Vagina (tissue), 2 donors: ENCODE results near the gene TNFRSF13B.

Experiments used
- CTCF ChIP-seq, 3 experiments: fragments of 450-650 bp in 2 of 3; fragments of 200-600 bp in 1 of 3; sonication (generic) in 1 of 3; IDR thresholded peaks; one replicate each; pipeline ENCODE4 v1.5.1; 2017 to 2019; ENCODE audit warnings: antibody characterized with exemption in 3 of 3, mild to moderate bottlenecking in 2 of 3, moderate library complexity in 2 of 3
- POLR2AphosphoS5 ChIP-seq, 2 donors: sonication (generic); formaldehyde crosslinking; IDR thresholded peaks; one replicate each; pipeline ENCODE4 v1.9.0; 2017; ENCODE audit warnings: antibody characterized with exemption in 2 of 2, mild to moderate bottlenecking in 2 of 2, low read depth in 1 of 2; ENCODE audit not compliant: insufficient read depth in 1 of 2

- TF ChIP-seq CTCF (IDR thresholded peaks at IDR 0.05) = no peak
- TF ChIP-seq POLR2AphosphoS5 (IDR thresholded peaks at IDR 0.05; ENCODE audit: insufficient read depth in 1 of 2, low read depth in 1 of 2) = no peak
Measured at GRCh38 chr17:16920628-16921020, 51.3 kb downstream of the TNFRSF13B start.
